Adipocyte (in vitro differentiated cells): Measurements from ENCODE around the gene RBP4.

Experiments
- DNase-seq: peaks from one replicate; pipeline ENCODE4 v3.0.0-alpha.2; 2015; ENCODE audit warnings: low read depth
- H3K27me3 ChIP-seq: replicated peaks from 2 replicates; pipeline ENCODE4 v1.7.0; 2013; ENCODE audit warnings: mild to moderate bottlenecking, low read length, moderate library complexity; ENCODE audit not compliant: control insufficient read depth, insufficient read depth
- H3K36me3 ChIP-seq: 2 replicates; pipeline ENCODE4 v1.7.0; 2013; ENCODE audit warnings: low read length, mild to moderate bottlenecking, moderate library complexity; ENCODE audit not compliant: control insufficient read depth, insufficient read depth, severe bottlenecking
- H3K4me1 ChIP-seq: 2 replicates; pipeline ENCODE4 v1.7.0; 2013; ENCODE audit warnings: mild to moderate bottlenecking, low read length, moderate library complexity; ENCODE audit not compliant: control insufficient read depth, insufficient read depth
- H3K4me3 ChIP-seq: 2 replicates; pipeline ENCODE4 v1.7.0; 2013; ENCODE audit warnings: mild to moderate bottlenecking, low read length, moderate library complexity
- H3K9ac ChIP-seq: 2 replicates; pipeline ENCODE4 v1.7.0; 2013; ENCODE audit warnings: mild to moderate bottlenecking, low read length, moderate library complexity
- H3K9me3 ChIP-seq: 2 replicates; pipeline ENCODE4 v1.7.0; 2013; ENCODE audit warnings: mild to moderate bottlenecking, low read length, moderate library complexity; ENCODE audit not compliant: control insufficient read depth

RBP4 gene

DNA sequence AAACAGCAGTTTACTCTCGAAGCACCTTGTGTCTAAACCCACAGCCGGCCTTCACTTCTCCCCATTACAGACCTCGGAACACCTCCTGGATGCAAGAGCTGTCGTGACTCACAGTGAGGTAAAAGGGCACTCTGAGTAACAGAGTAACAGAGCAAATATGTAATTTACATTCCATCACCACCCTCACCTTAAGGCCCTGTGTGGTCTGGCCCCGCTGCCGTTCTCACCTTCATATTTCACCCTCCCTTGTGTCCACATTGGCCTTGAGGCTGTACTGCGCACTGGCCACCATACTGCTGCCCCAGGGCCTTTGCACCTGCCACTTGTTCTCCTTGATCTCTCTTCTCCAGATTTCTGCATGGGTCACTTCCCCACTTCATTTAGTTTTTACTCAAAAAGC lies 21.9 kb downstream of the RBP4 start:
- H3K36me3 ChIP-seq, result no peaks in the 10 kb centered on the region
- DNase-seq, result no peak

DNA sequence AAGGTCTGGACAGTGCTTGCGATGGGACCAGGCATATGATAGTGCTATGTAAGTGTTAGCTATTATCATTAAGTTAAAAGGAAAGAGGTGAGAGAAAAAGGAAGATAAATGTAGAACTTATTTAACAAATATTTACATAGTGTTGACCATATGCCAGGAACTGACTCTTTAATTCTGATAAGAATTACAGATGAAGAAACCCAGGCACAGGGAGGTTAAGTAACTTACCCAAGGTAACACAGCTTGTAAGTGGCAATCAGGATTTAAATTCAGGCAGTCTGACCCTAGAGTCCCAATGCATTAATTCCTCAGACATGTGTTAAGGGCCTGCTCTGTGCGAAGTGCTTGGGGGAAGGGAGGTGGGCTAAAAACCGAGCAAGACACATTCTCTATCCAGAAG lies 23.5 kb downstream of the RBP4 start:
- H3K27me3 ChIP-seq, result peaks cover 61% of the 10 kb centered on the region
- H3K4me1 ChIP-seq, result no peaks in the 10 kb centered on the region
- no peaks in the 10 kb centered on the region for H3K36me3 ChIP-seq
- H3K9ac ChIP-seq, result no peak overlapping the region
- DNase-seq, result no peak
- H3K9me3 ChIP-seq, result peaks cover 16% of the 10 kb centered on the region
- no peak overlapping the region for H3K4me3 ChIP-seq

More for the DNA sequence above, 21.9 kb downstream of the RBP4 start:
- H3K27me3 ChIP-seq, result peaks cover 53% of the 10 kb centered on the region
- no peak overlapping the region for H3K9ac ChIP-seq
- no peaks in the 10 kb centered on the region for H3K4me1 ChIP-seq
- peaks cover 16% of the 10 kb centered on the region for H3K9me3 ChIP-seq
- no peak overlapping the region for H3K4me3 ChIP-seq

DNA sequence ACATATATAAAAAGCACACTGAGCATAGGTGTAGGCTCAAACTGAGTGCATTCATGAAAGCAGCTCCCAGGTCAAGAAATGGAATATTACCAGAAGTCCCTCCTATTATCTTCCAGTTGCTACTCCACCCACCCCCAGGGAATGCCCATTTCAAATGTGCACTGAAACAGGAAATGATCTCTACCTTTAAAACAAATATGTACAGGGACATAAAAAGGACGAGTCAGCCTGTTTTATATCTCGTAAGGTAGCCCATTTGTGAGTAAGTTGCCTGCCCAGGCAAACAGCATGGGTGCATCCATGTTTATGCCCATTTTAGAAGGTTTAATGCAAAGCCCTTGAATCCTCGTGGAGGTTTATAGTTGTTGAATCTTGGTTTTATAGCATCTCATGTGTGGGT lies 24.1 kb downstream of the RBP4 start:
- Histone ChIP-seq H3K4me3 (no peak overlapping the region), H3K36me3 (no peaks in the 10 kb centered on the region), H3K9ac (no peak overlapping the region), H3K27me3 (peaks cover 68% of the 10 kb centered on the region), H3K4me1 (no peaks in the 10 kb centered on the region), H3K9me3 (peaks cover 16% of the 10 kb centered on the region)
- no peak for DNase-seq

GRCh38 chr10:93573924-93574323 lies 27.1 kb downstream of the RBP4 start:
- Histone ChIP-seq H3K27me3 (peaks cover 68% of the 10 kb centered on the region), H3K9me3 (no peaks in the 10 kb centered on the region), H3K9ac (no peak overlapping the region)

GRCh38 chr10:93573051-93573909 lies 27.8 kb downstream of the RBP4 start:
- Histone ChIP-seq H3K27me3 (peaks cover 72% of the 10 kb centered on the region), H3K9ac (no peak overlapping the region), H3K9me3 (no peaks in the 10 kb centered on the region), H3K4me3 (no peak overlapping the region), H3K4me1 (no peaks in the 10 kb centered on the region), H3K36me3 (no peaks in the 10 kb centered on the region)
- no peak for DNase-seq

More at GRCh38 chr10:93573924-93574323, 27.1 kb downstream of the RBP4 start:
- no peak for DNase-seq
- Histone ChIP-seq H3K4me1 (no peaks in the 10 kb centered on the region), H3K4me3 (no peak overlapping the region), H3K36me3 (no peaks in the 10 kb centered on the region)

- H3K27me3 ChIP-seq, result peaks cover 76% of the 10 kb centered on the region
- DNase-seq, result no peak
- H3K9ac ChIP-seq, result no peak overlapping the region
- no peak overlapping the region for H3K4me3 ChIP-seq
- peaks cover 5% of the 10 kb centered on the region for H3K4me1 ChIP-seq
- no peaks in the 10 kb centered on the region for H3K36me3 ChIP-seq
- no peaks in the 10 kb centered on the region for H3K9me3 ChIP-seq
These were observed 28.4 kb downstream of the RBP4 start for GRCh38 chr10:93572606-93573005.

- no peak overlapping the region for H3K9ac ChIP-seq
- H3K27me3 ChIP-seq, result peaks cover 84% of the 10 kb centered on the region
- H3K4me3 ChIP-seq, result no peak overlapping the region
- H3K9me3 ChIP-seq, result no peaks in the 10 kb centered on the region
- no peak for DNase-seq
- H3K4me1 ChIP-seq, result peaks cover 5% of the 10 kb centered on the region
- H3K36me3 ChIP-seq, result no peaks in the 10 kb centered on the region
These were observed 30.7 kb downstream of the RBP4 start for GRCh38 chr10:93570383-93570782.

GRCh38 chr10:93568105-93568390 lies 33.0 kb downstream of the RBP4 start:
- peak overlapping the region; percentile 54 for H3K4me3 ChIP-seq
- H3K36me3 ChIP-seq, result no peaks in the 10 kb centered on the region
- peaks cover 5% of the 10 kb centered on the region for H3K4me1 ChIP-seq
- peak; percentile 15 for DNase-seq
- peaks cover 81% of the 10 kb centered on the region for H3K27me3 ChIP-seq
- H3K9me3 ChIP-seq, result no peaks in the 10 kb centered on the region
- no peak overlapping the region for H3K9ac ChIP-seq

DNA sequence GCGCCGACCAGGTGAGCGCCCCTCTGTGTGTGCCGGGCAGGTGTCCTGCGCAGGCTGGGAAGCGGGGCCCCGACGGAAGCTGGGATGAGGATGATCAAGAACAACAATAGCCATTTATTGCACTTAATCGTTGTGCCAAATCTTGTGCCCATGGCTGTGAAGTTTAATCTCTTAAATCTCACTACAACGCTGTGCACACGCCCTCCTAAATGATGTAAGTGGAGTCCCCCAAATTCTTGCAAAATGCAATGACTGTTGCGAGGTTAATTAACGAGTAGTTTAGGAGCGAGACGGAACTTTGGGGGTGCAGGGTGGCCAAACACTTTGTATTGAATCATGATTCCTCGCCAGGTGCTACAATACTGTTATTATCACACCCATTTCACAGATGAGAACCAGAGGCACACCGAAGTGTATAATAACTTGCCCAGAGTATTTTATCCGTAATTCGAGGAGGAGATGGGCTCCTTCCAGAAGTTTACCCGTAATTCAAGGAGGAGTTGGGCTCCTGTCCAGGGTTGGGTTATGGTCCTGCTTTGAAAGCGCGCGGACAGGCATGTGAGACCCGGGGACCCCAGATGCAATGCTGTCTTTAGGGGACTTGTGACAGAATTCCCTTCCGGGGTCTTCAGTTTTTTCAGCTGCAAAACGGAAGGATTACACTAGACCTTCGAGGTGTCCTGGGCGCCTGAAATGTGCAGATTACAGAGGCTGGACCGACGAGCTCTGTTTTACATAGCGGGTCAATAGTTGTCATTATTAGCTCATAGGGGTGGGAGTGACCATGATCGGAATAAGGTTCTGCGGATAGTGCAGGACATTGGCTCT lies 33.5 kb downstream of the RBP4 start:
- no peak for DNase-seq
- H3K9me3 ChIP-seq, result no peaks in the 10 kb centered on the region
- peaks cover 80% of the 10 kb centered on the region for H3K27me3 ChIP-seq
- no peaks in the 10 kb centered on the region for H3K36me3 ChIP-seq
- peak overlapping the region; percentile 54 for H3K4me3 ChIP-seq
- H3K4me1 ChIP-seq, result peaks cover 5% of the 10 kb centered on the region
- no peak overlapping the region for H3K9ac ChIP-seq

- Histone ChIP-seq H3K36me3 (no peaks in the 10 kb centered on the region), H3K9me3 (no peaks in the 10 kb centered on the region), H3K9ac (no peak within 1 kb of the TSS), H3K27me3 (peaks cover 78% of the 10 kb centered on the region), H3K4me1 (peaks cover 5% of the 10 kb centered on the region), H3K4me3 (peak within 1 kb of the TSS; percentile 52)
- peak; percentile 40 for DNase-seq
These were observed 34.4 kb downstream of the RBP4 start, which contains the start of gene FFAR4 for GRCh38 chr10:93566435-93567276. Gene FFAR4 (plus strand): TSS chr10:93566665. CDS start chr10:93566721, 56 bp downstream.

GRCh38 chr10:93565446-93565845 lies 35.6 kb downstream of the RBP4 start:
- DNase-seq, result no peak
- no peaks in the 10 kb centered on the region for H3K36me3 ChIP-seq
- no peaks in the 10 kb centered on the region for H3K9me3 ChIP-seq
- no peak overlapping the region for H3K9ac ChIP-seq
- H3K4me3 ChIP-seq, result no peak overlapping the region
- peaks cover 5% of the 10 kb centered on the region for H3K4me1 ChIP-seq
- H3K27me3 ChIP-seq, result peaks cover 72% of the 10 kb centered on the region
